GM18909 (cell line): ENCODE measurements around the gene RAB44.
"Not testable (repeated sequence)": the region's sequence is repeated elsewhere in the genome, so short reads cannot be mapped to it uniquely, and the experiment has no call there.

Experiments used
- ATAC-seq: cut with Tn5 transposase; IDR thresholded peaks from one replicate; pipeline ENCODE4 v1.9.1; 2021; ENCODE audit warnings: mild to moderate bottlenecking; ENCODE audit not compliant: unreplicated experiment, poor library complexity

Gene RAB44

GRCh38 chr6:36704961-36705577 is 7.4 kb downstream of the RAB44 start:
- ATAC-seq, result not testable (repeated sequence)

DNA sequence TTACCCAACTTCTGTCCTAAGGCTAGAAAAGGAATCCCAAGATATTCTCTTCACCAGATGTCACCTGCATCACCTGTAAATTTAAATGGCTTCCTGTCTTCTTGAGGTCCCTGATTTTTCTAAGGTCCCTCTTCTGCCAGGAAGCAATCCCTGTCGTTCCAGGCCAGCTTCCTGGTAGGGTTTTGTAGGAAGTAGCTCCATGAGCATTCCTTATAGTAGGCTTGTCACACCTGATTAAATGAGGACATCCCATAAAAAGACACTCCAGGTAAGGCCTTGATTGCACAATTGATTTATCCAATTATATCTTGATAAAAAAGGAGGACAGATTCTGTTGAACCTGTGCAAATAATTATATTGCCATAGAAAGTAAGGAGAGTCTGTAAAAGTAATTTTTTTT is 8.7 kb downstream of the RAB44 start:
- ATAC-seq, result no peak

GRCh38 chr6:36712816-36713215 is 15.2 kb downstream of the RAB44 start:
- ATAC-seq, result no peak

GRCh38 chr6:36713846-36714245 is 16.2 kb downstream of the RAB44 start:
- ATAC-seq, result no peak

GRCh38 chr6:36714511-36714910 is 16.9 kb downstream of the RAB44 start:
- no peak for ATAC-seq

GRCh38 chr6:36715469-36715868 is 17.8 kb downstream of the RAB44 start:
- no peak for ATAC-seq

- no peak for ATAC-seq
Measured at GRCh38 chr6:36716476-36717093, 19.0 kb downstream of the RAB44 start.

DNA sequence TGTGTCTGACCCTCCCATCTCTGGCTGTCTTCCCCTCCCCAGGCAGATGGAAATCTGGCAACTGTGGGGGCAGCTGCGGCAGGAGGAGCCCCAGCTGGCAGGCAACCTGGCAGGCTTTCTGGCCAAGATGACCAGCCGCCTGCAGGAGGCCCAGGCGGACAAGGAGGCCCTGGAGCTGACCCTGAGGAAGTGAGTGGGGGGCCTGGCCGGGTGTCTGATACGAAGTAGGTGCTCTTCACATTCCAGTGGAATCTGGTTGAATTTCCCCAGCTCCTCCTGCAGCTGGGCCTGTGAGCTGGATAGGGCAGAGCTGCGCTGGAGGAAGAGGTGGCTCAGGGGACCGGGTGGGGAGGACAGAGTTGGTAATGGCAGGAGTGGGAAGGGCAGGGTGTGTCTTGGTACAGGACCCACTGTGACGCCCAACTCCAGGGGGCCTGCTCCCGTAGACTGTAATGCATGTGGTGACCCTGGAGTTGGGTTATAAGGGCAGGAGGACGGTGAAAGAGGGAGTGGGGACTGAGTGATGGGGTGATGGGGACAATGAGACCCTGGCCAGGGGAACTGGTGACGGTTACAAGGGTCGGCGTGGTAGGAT is 19.7 kb downstream of the RAB44 start:
- no peak for ATAC-seq

DNA sequence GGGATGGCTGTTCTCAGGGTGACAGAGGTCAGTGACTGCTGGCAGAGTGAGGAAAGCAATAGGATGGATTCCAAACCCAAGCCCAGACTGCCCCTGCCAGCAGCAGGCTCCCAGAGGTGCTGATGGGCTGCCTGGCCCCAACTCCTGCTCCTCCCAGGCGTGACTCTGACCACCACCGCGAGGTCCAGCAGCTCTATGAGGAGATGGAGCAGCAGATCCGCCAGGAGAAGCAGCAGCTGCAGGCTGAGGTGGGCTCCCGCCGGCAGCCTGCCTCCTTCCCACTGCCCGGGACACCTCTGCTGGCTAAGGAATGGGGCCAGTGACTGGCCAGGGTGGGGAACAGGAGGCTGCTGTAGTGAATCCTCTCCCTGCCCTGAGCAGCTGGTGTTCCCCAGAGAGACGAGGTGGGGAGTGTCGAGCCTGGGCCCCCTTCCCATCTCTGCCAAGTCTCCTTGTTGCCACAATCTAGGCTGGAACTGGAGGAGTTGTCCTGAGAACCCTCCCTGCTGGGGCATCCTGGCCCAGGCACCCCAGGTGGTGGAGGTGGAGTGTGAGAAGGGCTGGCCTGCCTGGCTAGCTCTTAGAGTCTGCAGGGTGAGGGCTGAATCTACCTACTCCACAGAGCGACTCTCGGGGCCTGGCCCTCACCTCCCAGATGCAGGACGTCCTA is 20.4 kb downstream of the RAB44 start:
- ATAC-seq, result no peak

DNA sequence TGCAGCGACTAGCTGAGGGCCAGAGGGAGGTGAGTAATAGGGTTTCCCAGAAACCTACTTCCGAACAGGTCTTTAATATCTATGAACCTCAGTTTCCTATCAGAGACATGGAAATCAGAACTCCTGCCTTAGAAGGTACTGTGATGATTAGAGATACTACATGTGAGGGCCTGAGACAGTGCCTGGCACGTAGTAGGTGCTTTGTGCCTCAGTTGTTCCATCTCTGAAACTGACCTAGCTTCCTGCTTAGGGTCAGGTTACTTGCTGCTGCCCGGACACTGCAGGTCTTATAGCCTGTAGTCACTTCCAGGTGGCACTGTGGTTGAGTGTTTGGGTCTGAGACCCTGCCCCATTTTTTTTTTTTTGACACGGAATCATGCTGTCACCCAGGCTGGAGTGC is 20.9 kb downstream of the RAB44 start:
- ATAC-seq, result no peak

DNA sequence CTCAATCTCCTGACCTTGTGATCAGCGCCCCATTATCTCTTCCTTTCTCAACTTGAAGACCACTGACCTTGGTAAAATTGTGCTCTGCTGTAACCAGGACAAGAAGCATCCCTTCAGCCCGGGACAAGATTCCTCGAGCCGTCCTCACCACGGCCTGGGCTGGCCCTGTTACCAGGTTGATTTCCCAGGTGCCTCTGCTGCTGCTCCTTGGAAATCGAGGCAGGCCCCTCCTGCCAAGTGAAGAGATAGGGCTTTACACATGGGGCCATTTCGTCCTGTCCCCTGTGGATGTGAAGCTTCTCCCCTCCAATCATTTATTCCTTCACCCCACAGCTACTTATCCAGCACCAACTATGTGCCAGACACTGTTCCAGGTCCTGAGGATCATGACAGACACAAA is 21.5 kb downstream of the RAB44 start:
- ATAC-seq, result no peak

- ATAC-seq, result no peak
Measured at GRCh38 chr6:36720251-36721141, 22.9 kb downstream of the RAB44 start.

DNA sequence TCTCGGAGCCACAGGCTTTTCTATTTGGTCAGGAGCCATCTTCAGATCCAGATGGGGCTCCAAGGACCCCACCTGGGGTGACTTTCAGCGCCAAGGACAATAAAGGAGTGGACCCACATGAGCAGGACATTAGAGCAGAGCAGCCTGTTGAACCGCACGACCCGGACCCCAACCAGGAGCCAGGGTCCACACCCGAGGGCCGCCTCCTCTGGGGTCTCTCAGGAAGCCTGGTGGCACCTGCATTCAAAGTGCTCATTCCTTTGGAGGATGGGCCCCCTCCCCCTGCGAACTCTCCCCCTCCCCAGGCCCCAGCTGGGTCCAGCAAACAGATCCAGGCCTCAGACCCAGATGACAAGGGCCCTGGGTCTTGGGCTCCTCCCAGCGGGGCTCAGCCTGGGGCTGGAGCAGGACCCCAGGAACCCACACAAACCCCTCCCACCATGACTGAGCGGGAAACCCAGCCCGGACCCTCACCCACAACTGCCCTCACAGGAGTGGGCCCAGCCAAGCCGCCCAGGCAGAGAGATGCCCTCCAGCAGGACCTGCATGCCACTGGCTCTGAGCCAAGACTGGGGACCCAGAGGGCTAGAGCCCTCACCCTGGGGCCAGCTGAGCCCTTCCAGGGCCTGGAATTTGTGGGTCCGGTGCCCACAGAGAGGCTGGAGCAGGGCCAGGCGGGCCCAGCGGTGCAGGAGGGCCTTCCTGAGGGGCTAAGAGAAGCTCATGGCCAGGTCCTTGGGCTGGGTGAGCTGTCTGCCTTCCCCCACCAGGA is 23.9 kb downstream of the RAB44 start:
- no peak for ATAC-seq

DNA sequence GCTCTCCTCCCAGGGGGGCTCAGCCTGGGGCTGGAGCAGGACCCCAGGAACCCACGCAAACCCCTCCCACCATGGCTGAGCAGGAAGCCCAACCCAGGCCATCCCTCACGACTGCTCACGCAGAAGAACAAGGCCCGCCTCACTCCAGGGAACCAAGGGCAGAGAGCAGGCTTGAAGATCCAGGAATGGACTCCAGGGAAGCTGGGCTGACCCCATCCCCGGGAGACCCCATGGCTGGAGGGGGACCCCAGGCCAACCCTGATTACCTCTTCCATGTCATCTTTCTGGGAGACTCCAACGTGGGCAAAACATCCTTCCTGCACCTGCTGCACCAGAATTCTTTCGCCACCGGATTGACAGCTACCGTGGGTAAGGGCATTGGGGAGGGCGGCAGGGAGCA is 24.7 kb downstream of the RAB44 start:
- ATAC-seq, result no peak

GRCh38 chr6:36722879-36723278 is 25.3 kb downstream of the RAB44 start:
- no peak for ATAC-seq

- ATAC-seq, result not testable (repeated sequence)
Measured at GRCh38 chr6:36723992-36724391, 26.4 kb downstream of the RAB44 start.

DNA sequence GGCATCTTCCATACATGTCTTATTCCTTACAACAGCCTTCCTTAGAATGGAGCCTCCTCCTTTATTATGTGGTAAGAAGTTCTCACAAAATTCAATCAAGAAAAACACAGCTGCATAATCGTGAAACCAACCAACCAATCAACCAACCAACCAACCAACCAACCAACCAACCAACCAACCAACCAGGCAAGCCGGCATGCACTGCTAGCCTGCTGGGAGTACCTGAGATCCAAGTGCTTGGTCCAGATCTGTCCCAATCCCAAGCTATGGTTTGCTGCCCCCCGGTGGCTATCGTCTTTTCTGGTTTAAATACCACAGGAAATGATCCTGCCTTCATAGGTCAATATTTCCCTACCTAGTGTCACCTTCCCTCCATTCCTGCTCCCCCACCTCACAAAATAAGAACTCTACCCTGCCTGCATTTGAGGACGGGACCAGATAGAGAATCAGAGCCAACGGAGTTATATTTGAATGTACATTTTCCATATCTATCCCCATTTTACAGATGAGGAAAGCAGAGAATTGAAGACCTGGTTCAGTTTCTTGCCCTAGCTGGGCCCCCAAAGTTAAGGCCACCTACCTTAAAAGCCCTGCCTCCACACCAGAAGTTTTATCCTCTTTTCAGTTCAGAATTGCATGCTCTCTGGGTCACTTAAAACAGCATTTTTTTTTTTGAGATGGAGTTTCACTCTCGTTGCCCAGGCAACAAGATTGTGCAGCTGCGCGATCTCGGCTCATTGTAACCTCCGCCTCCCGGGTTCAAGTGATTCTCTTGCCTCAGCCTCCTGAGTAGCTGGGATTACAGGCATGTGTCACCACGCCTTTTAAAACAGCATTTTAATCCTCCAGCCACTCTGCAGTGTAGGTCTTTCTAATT is 27.1 kb downstream of the RAB44 start:
- no peak for ATAC-seq

- ATAC-seq, result no peak
Measured at GRCh38 chr6:36725581-36725980, 28.0 kb downstream of the RAB44 start.

DNA sequence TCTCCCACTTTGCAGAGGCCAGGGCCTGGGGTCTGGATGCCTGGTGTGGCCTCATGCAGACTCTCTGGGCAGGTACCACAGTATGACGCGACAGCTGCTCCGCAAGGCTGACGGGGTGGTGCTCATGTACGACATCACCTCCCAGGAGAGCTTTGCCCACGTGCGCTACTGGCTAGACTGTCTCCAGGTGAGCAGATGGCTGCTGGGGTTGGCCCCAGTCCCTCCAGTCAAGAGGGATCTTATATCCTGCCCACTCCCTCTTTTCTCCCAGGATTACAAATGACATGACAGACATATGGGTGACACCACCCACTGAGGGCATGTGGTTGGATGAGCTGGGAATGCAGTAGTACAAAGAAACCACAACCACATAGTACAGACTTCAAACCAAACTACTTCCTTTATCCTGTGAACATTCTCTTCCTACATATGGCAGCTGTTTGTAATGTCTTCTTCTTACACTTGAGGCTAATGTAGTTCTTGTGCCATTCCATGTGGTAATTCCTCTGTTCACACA is 29.9 kb downstream of the RAB44 start:
- ATAC-seq, result no peak
